ENCODE data around the gene FANCC.

The FANCC gene

DNA sequence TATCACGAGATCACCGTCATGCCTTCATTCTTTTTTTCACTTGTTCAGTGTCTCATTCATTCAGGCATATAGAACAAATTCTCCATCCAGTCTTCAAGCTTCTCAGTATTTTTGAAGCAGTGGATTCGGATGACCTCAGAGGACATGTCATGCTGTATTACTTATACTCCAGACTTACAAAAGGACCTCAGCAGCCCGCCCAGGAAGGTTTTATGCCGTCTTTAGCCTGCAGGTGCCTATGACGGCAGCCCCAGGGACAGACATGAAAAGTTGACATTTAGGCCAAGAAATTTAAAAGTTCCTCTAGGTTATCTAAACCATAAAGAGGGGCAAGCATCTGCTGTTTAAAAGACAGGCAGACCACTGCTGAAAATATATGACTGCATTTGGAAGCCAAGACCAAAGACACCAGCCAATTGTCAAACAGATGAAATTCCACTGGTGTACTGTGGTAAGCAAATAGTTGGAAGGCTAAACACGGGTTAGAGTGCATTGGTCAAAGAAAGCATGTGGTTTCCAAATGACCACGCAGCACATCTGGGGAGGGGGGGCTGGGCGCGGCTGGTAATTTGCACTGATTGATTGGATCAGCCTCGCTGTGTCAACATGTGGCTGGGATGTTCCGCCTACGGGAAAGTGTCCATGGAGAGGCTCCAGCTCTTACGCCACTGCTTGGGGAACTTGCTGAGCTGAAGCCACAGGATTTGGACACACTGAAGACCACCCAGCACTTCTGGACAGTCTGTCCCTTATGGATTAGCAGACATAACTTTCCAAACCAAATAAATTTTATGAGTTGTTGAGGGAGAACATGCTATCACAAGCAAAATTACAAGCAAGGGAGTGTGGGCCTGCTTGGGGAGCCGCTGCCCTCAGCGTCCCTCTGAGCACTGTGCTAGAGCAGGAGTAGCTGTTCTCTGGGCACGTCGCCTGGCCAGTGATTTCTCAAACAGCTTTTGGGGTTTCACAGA lies 173.6 kb downstream of the FANCC start:
- no peak for DNase-seq (ENCODE audit: low spot score)

DNA sequence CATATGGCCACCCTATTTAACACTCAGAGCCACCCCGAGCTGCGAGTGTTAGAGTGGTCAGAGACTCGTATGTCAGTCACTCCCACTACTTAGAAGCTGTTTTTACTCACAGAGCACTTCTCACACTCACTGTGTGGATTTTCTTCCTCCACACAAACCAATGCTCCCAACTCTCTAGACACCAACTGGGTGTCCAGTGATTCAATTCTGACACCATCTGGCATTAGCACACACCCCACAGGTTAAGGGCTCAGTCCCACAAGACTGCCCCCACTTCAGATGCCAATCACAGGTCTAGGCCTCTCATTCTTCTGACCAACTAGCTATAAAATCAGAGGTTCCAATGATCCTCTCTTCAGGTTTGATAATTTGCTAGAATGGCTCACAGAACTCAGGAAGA lies 174.8 kb downstream of the FANCC start:
- DNase-seq (ENCODE audit: low spot score) = no peak

DNA sequence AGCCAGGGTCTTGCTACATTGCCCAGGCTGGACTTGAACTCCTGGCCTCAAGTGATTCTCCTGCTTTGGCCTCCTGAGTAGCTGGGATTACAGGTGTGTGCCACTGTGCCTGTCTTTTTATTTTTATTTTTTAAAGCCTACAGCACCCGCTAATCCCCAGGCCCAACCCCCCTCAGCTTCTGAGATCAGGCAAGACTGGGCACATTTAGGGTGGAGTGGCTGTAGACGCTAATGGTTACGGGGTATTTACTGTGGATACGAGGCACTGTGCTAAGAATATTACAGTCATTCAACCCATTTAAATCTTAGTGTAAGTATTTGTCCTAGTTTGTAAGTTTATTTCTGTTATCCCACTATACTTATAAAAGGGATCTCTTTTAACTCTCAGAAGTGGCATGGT lies 175.2 kb downstream of the FANCC start:
- DNase-seq (ENCODE audit: low spot score) = no peak

DNA sequence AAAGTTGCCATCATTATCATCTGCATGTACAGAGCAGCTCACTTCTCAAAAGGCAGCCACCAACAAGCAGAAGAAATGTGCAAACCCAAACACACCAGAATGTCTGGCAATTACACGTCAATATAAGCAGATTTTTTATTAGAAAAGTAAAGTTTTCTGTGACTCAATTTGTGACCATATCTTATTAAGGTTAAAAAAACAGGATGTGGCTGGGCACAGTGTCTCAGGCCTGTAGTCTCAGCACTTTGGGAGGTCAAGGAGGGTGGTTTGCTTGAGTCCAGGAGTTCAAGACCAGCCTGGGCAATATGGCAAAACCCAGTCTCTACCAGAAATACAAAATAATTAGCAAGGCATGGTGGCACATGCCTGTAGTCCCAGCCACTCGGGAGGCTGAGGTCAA lies 176.7 kb downstream of the FANCC start:
- no peak for DNase-seq (ENCODE audit: low spot score)

DNA sequence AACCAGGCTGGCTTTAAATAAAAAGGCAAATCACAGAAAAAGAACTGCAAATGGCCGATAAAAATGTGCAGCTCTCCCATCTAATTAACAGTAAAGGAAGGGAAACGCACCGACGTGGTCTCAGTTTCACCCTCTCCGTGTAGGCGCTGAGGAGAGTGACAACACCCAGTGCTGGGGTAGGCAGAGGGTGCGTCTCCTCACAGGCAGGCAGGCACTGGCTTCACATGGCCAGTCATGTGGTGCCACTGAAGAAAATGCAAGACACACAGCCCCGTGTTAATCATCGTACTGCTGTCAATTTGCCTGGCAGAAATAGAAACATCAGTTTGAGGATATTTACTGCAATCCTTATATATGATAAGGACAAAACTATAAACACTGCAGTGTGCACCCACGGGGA lies 178.4 kb downstream of the FANCC start:
- no peak for DNase-seq (ENCODE audit: low spot score)

DNA sequence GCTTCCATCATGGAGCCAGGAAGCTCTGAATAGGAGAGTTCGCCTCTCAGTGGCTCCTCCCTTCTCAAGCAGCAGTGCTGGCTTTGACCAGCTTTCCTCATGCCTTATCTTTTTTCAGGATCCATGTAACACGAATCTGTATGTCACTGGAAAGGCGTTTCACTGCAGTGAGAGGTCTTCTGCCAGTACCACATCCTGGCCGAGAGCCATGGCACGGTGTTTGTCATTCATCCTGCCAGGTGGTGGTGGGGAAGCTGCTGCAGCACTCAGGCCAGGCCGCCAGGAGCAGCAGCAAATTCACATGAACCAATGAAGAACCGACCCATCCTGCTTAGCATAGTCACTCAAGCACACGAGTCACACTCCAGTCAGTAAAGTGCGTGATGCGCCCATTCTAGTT lies 179.0 kb downstream of the FANCC start:
- DNase-seq (ENCODE audit: low spot score) = no peak

DNA sequence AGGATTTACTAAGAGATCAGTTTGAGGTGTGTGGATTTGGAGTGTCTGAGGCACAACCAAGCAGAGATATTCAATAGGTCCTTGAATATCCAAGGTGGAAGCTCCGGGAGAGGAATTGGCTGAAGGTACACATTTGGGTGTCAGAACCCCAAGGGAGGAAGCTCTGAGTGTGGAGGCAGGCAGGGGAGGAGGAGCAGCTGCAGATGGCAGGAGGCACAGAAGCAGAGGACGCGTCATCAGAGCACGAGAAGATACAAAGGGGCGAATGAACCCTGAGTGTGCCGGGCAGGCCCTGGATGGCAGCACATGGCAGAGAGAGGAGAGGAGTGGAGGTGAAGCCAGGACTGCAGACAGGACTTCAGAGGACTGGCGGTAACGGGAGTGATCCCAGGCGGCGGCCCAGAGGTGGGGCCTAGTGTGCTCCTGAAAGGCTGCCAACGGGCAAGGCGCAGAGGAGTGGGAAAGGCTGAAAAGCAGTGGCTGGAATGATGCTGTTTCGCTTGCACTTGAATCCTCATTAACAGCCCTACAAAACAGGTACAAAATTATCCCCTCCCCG lies 179.8 kb downstream of the FANCC start:
- DNase-seq (ENCODE audit: low spot score) = no peak

DNA sequence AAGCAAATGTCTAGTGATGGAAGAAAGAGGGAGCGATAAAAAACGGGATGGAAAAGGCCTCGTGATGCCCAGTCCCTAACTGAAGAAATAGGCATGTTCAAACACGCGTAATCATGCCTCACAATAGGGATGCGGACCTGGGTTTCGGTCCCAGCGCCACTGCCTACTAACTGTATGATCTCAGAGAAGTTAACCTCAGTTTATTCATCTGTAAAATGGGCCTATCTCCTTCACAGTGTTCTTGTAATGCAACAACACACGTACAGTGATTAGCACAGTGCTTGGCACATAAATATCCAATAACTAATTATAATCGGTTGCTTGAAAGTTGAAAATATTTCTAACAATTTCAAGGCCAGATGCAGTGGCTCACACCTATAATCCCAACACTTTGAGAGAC lies 181.8 kb downstream of the FANCC start:
- DNase-seq (ENCODE audit: low spot score) = no peak

DNA sequence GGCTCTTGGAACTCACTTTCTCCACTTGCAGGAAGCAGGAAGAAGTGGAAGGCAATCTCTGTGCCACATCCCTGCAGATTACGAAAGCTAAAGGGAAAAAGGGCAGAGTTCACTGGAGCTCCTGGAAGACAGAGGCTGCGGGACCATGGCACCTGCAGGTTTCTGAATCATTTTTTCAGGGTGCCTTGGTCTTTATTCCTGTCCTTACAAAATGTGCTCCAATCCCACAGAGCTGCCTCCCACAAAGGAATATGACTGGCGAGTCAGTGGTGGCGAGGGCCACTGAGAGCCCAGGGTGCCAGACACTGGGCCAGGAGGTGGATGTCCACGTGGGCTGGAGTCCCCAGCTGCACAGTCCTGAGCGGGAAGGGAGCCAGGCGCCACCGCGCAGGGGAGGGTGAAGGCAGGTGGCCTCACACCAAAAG lies 183.0 kb downstream of the FANCC start:
- no peak for DNase-seq (ENCODE audit: low spot score)

DNA sequence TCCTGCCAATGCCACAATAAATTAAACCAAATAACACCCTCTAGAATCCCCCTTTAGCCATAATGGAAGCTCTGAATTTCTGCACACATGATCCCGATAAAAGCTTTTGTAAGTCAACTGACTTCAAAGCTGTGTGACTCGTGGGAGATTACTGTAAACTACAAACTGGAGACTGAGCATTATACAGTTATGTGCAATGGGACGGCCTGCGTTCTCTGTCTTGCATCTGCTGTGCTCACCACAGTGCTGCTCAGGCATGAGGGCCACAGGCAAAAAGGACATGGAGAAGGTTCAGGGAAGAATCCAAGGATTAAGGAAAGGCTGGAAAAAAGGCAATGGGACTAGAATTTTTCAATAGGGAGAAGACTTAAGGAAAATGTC lies 184.2 kb downstream of the FANCC start:
- no peak for DNase-seq (ENCODE audit: low spot score)

DNA sequence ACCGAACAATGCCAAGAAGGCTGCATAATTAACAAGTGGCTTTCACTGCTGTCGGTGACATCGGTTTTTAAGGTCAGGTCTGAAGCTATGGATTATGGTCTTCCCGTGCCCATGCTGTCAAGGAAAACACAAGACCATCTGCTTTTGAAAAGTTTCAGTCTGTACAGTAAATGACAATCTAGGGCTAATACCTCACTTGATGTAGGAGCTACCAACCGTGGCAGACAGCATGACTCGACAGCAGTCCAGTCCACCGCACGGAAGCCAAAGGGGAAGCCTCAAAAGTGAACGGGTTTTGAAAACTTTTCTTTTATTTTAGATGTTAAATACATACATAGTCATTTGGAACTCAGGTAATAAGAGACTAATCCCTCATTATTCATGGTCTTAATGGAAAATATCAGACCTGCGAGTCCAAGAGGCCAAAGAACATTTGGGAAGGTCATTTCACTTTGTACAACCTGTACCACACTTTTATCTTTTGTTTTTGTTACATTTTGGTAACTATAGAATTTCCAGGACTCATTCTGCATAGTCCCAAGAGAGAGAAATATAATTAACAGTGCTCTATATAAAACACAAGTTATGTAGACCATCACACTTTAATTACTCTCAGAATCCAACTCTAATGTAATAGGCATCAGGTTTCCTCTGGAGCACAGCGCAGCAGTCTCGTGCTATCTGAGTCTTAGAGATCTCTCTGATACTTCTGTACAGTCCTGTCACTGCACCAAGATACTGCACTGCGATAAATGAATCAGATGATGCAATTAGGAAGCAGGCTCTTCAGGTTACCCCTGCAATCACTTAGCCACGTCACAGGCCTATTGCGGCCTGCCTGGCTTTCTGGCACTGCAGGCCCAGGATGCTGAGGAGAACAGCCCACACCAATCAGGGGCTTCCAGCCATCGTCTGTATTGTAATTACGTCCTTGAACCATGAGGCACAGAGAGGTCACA lies 184.9 kb downstream of the FANCC start:
- no peak for DNase-seq (ENCODE audit: low spot score)

DNA sequence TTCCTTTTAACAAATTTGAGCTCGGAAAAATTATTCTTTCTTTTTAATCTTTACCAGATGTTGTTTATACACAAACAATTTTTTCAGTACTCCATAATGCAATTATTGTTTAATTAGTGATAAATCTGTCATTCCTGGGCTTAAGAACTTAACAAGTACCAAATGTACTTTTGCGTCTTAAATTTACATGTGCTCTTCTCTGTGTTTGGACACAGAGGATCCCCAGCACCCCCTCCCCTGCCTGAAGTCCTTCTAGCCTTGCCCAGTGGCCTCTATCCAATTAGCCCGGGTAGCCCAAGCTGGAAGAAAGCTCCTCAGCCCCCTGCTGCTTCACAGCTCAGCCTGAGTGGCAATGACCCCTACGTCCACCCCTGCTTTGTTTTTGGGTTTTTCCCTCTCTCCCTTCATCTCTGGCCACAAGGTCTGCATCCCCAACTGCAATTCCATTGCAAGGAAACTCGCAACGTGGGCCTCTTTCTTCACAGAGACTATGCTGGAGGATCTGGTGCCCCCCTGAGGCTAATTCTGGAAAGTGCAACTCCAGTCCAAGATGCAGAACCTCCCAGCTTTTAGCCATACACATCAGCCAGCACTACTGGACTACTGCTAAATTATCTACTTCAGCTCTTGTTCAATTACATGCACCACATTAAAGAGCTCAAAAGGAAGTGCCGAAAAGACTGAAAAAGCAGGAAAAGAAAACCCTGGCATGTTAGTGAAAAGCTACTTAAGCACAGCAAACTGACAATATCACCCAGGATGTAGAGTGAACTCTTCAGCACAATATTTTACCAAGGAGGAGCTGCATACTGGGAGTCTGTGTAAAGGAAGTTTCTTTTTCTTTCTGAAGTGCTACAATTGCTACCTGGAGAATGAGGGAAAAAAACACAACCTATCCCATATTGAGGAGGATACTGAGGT lies 186.2 kb downstream of the FANCC start:
- peak; percentile 68 for DNase-seq (ENCODE audit: low spot score)

DNA sequence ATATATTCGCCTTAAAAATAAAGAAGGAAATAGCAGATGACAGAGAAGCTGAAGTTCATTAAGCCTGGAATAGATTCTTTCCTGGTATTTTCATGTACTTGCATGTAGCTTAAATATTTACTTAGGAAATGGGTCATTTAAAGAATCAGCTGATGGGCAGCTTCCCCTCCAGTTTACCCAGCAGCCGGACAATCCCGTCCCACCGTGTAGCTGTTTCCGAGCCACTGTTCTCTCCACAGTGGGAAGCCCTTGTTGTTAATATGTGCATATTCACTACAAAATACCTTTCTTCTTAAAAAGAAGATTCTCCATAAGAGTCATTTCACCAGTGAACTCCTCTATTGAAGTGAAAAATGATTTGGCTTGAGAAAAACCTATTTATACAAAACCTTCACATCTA lies 187.0 kb downstream of the FANCC start:
- no peak for DNase-seq (ENCODE audit: low spot score)

DNA sequence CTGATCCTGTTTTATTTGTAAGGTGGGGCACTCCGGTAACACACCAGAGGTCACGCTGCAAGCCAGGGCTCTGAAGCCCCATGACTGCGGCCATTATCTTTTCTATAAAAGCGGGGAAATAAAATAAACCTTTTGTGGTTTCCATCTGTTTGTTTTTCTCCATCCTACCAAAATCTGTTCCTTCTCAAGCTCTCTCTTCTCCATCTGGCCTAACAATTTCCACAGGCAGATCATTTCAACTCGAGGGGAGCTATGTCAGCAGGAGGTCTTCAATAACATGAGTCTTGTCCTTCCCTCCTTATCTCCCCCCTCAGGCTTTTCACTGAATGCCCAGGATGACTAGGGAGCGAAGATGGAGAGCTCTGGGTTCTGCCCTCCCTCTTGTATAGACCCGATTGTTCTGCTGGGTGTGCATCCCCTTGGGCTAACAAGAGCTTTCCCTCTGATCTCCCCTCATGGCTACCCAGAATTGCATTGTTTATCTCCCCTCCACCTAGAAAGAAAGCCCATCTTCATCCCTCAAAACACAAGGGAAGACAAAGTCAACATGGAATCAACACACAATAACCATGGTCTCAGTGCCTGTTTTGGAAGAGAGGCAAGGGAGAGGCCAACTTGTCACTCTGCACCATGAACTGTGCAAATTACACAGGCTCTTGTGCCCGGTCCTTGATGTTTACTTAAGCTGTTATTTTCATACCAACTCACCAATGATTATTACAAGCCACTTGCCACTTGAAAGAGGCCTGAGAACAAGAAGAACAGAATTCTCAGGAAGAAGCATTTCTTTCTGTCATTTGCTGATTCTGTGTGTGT lies 187.8 kb downstream of the FANCC start:
- DNase-seq (ENCODE audit: low spot score) = no peak

DNA sequence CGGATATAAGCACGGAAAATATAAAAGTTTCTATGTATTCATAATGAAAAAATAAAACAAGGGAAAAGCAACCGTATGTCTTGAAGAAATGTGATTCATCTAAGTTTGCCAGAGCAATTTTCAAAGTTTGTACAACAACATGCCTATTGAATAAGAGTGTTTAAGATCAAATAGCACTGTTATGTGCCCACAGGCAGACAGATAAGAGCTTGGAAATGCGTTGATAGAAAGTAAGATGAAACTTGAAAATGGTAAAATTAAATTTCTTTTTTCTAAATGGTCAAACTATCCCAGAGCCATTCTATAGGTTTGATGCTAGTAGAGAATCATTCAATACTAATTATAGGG lies 189.4 kb downstream of the FANCC start:
- no peak for DNase-seq (ENCODE audit: low spot score)

DNA sequence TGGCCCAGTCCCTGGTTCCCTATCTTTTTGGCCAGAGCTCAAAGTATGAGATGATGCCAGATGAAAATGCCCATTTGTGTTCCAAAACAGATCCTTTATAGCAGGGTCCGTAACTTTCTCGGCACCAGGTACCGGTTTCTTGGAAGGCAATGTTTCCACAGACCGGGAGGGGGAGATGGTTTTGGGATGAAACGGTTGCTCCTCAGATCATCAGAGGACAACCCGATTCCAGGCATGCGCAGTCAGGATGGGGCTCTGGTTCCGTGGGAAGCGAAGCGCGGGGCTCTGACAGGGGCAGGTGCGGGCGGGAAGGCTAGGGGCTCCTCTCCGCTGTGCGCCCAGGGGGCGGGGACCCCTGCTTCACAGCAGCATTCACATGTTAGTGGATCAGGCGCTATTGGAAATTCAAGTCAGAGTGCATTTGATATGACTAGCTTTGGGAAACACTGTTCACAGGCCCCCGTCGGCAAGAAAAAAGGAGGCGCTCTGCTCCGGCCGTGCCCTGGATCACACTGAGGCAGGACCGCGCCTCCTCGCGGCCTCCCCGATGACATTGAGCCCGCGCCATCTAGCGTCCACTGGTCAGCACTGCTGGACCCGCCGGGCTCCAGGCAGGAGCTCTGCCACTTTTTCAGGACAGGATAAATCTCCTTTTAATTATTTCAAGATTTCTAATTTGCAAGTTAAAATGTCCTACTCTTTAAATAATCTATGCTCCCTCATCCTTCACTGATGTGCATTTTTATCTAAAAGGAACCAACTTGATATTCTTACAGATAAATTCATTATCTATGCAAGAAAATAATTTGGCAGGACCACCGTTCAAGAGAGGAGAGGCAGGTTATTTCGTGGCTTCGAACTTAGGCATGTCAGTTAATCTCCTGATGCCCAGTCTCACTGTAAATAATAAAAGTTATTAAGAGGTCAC lies 190.0 kb downstream of the FANCC start:
- DNase-seq (ENCODE audit: low spot score) = peak; percentile 88

DNA sequence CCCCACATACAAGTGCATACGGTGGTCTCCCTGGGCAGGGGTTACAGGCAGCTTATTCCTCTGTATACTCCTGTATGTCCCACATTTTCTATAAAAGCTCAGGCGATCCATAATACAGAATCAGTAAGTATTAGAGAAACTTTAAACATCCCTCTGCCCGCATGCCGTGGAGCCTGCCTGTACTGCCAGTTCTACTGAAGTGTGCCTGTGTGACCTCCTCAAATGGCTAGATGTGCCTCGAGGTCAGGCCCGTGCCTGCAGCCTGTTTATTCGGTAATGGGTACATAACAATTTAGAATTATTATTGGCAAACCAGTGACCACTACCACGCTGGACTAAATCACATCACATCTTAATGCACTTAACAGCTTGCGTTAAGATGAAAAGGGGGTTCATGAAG lies 190.8 kb downstream of the FANCC start:
- no peak for DNase-seq (ENCODE audit: low spot score)

DNA sequence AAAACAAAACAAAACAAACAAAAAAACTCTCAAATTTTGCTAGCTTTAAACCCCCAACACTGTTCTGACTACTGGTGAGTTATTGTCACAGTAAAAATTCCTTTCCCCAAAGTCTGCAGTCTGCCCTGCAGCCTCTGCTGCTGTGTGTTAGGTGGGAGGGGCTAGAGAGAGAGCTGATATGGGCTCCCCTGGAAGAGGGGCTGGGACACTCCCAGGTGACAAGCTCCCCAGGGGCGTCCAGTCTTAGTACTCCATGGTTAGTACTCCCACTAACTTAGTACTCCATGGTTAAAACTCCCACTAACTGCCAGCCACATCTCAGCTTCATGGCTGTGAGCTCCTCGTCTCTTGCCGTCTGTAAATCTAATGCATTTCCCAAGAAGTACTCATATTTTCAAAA lies 191.9 kb downstream of the FANCC start:
- DNase-seq (ENCODE audit: low spot score) = no peak

DNA sequence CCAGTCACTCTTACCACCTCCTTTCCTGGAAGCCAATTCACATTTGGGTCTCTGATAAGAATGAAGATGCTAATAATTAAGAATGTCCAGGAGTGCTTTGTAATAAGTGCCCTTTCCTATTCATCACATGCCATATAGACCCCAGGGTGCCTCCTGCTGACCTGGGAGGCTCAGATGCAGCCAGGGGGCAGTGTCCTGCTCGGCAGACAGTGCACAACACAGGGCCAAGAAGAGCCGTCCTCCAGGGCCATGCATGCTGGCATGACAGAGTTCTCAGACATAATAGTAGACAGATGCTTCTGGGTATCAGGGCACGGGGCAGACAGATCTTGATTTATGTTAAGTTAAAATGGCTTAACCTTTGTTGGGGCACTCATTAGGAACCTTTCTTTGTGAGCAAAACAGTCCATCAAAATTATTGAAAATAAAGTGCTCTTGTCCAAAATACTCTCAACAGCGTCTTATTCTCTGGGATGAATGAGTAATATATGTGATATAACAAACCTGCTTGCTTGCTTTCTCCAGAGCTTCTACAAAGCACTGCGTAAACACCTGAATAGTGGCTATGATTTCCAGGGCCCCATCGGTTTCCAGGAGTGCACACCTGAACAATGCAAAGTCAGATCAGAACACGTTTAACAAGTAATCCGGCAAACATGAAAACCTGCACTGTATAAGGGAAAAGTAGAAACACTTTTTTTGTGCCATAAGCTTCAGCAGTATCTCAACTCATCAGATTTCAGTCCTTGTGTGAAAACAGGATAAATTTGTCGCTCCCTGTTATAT lies 192.7 kb downstream of the FANCC start:
- no peak for DNase-seq (ENCODE audit: low spot score)

Measured in putamen (tissue), 1 donor.